Measurements from ENCODE around the gene ASCL2. TPM values are rescaled to one million over a fixed set of nuclear protein-coding genes. Genes with fewer than 3 reads are reported as not detected.
A peak's percentile ranks its signal among the peaks of the same experiment; 100 is the strongest.

ASCL2 gene, protein sequence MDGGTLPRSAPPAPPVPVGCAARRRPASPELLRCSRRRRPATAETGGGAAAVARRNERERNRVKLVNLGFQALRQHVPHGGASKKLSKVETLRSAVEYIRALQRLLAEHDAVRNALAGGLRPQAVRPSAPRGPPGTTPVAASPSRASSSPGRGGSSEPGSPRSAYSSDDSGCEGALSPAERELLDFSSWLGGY
- total RNA-seq = 0.80 TPM

DNA sequence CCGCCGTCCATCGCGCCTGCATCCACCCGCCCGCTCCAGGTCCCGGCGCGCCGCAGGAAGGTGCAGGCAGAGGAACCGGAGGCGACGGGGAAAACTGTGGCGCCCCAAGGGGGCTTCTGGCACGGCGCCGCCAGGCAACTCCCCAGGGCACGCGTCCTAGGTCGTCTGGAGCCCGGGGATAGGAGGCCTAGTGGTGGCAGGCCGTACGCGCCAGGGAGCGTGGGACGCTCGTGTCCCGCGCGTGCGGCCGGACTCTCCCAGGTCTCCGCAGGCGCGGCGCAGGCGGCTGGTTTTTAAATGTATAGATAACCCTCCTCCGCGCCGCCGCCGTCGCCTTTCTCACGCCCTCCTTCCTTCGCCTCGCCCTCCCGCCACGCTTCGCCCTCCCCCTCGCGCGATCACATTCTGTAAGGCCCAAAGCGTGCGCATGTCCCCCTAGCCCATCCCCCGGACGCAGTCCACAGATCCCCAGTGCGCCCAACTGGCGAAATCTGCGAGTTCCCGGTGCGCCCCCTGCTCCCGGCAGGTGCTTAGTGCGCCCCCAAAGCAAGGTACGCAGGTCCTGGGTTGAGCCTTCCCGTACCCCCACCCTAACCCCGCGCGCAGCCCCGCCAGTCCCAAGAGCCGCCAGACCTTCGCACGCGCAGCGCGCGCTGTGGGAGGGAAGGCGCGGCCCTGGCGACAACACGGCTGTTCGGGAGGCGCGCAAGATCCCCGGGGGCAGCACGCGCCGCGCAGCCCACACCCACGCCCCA, at the start of gene ASCL2:
TSS of gene ASCL2 (minus strand) at position 267 of the 755 bp plus-strand sequence. CDS start at position 11, 256 bp downstream.
- DNase-seq (ENCODE audit: low spot score) (peak; percentile 61), ATAC-seq (no peak)
- intact Hi-C loops (cut with DNase I) = no loop called here

DNA sequence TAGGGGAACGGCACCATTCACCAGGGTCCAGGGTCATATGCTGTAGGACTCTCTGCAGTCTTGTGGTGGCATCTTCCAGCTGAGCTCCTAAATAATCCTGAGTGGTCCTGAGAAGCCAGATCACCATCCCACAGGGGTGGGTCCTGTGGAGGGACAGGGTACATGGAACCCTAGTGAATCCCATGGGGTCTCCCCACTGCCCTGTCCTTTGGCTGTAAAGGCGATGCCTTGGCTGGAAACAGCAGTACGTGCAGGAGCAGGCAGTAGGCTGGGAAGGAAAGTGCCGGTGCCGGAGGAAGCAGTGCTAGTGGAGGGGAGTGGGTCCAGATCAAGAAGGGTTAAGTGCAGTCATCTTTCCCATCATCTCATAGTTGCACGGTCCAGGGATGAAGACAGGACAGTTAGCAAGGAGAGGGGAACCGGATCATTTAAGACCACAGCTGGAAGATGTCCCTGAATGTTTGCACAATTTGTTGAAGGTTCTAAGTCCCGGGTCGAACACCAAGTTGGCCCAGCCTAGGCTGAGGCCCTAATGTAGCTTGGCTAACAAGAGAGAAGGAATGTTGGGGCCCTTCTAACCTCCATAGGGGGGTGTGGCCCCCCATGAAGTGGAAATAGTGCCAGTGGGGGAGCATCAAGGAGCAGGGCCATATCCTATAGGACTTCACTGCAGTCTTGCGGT, 49.5 kb upstream of the ASCL2 start:
- intact Hi-C loops (cut with DNase I) = loop anchor here (10.0 kb wide), 1 partner anchor 1485 kb away; the partner anchor contains the start of gene CD151
- ATAC-seq = no peak

DNA sequence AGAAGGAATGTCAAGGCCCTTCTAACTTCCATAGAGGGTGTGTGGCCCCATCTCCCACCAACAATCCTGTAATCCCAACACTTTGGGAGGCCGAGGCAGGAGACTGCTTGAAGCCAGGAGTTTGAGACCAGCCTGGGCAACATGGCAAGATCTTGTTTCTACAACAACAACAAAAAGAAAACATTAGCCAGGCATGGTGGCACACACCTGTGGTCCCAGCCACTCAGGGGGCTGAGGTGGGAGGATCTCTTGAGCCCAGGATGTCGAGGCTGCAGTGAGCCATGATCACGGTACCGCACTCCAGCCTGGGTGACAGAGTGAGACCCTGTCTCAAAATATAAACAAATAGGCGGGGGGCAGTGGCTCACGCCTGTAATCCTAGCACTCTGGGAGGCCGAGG, 48.3 kb upstream of the ASCL2 start:
- intact Hi-C loops (cut with DNase I) = loop anchor here (10.0 kb wide), 1 partner anchor 1484 kb away; the partner anchor contains the start of gene CD151
- ATAC-seq (no peak), DNase-seq (ENCODE audit: low spot score) (no peak)

More for the DNA sequence above, 49.5 kb upstream of the ASCL2 start:
- DNase-seq (ENCODE audit: low spot score) = no peak

DNA sequence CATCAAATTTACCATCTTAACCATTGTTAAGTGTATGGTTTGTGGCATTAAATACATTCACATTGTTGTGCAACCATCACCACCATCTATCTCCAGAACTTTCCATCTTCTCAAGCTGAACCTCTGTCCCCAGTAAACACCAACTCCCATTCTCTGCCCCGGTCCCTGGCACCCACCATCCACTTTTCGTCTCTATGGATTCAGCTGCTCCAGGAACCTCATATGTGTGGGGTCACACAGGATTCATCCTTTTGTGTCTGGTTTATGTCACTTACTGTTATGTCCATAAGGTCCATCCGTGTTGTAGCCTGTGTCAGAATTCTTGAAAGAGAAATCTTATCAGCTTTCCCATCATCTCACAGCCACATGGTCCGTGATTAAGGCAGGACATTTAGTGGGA, 47.7 kb upstream of the ASCL2 start:
- ATAC-seq (no peak), DNase-seq (ENCODE audit: low spot score) (no peak)
- intact Hi-C loops (cut with DNase I) = loop anchor here (10.0 kb wide), 1 partner anchor 1483 kb away; the partner anchor contains the start of gene CD151

DNA sequence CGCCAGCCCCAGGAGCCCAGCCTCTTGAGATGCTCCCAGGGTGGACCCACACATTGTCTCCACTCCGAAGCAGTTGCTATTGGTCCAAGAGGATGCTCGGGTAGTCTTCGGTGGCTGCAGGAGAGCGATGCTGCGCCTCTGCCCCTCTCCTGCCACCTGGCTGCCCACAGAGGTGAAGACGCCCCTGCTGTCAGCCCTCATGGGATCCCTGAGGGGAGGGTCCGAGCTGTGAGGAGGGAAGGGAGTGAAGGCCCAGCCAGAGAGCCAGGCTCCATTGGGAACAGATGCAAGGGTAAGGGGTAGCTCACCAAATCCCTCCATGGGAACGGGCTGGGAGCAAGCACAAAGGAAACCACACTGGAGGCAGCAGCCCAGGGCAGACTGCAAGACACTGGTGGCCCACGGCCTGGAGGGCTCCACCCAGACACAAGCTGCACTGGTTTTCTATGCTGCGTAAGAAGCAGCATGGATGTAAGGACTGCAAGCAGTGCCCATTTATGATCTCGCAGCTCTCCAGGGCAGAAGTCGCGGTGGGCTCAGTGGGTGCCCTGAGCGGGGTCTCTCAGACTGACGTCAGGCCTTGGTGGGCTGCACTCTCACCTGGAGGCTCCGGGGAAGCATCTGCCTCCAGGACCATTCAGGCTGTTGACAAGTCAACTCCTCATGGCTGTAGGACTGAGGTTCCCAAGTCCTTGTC, 47.1 kb upstream of the ASCL2 start:
- DNase-seq (ENCODE audit: low spot score) = peak; percentile 48
- intact Hi-C loops (cut with DNase I) = loop anchor here (10.0 kb wide), 1 partner anchor 1483 kb away; the partner anchor contains the start of gene CD151
- no peak for ATAC-seq

DNA sequence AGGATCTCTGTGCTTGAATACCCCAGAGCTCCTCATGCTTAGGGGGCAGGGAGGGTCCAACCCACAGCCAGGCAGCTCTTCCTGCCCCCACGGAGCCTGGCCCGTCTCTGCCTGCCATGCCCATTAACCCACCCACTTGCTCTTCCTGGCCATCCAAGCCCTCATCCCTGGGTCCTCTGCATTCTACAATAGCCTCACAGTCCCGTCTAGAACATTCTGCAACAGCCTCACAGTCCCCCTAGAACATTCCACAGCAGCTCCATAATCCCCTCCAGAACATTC, 46.5 kb upstream of the ASCL2 start:
- intact Hi-C loops (cut with DNase I) = loop anchor here (10.0 kb wide), 1 partner anchor 1482 kb away; the partner anchor contains the start of gene CD151
- no peak for DNase-seq (ENCODE audit: low spot score)
- no peak for ATAC-seq

DNA sequence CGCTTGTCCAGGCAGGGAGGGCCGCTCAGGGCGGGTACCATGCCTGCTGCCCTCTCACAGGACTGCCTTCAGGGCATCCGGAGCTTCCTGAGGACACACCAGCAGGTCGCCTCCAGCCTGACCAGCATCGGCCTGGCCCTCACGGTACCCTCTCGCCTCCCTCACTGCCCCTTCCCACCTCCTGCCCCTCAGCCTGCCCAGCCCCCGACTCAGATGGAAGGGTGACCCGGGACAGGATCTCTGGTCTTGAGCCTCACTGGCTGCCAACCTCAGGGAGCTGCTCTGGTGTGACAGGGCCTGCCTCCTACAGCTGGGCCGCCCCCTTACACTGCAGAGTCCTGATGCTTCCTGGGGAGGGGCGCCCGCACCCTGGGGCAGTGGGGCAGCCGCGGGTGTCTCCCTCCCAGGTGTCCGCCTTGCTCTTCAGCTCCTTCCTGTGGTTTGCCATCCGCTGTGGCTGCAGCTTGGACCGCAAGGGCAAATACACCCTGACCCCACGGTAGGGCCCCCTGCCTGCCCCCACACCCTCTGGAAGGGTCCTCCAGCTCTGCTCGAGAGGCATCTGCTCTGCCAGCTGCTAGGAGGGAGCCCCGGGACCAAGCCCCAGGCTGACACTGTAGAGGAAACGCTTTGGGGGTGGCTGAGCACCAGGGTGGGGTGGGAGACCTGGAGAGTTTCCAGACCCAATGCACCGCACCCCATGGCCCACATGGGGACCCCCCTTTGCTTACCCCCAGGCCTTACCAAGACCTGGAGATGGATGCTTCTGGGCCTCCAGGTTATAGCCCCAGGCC, 46.0 kb upstream of the ASCL2 start:
- ATAC-seq (no peak), DNase-seq (ENCODE audit: low spot score) (no peak)
- intact Hi-C loops (cut with DNase I) = loop anchor here (10.0 kb wide), 1 partner anchor 1482 kb away; the partner anchor contains the start of gene CD151

DNA sequence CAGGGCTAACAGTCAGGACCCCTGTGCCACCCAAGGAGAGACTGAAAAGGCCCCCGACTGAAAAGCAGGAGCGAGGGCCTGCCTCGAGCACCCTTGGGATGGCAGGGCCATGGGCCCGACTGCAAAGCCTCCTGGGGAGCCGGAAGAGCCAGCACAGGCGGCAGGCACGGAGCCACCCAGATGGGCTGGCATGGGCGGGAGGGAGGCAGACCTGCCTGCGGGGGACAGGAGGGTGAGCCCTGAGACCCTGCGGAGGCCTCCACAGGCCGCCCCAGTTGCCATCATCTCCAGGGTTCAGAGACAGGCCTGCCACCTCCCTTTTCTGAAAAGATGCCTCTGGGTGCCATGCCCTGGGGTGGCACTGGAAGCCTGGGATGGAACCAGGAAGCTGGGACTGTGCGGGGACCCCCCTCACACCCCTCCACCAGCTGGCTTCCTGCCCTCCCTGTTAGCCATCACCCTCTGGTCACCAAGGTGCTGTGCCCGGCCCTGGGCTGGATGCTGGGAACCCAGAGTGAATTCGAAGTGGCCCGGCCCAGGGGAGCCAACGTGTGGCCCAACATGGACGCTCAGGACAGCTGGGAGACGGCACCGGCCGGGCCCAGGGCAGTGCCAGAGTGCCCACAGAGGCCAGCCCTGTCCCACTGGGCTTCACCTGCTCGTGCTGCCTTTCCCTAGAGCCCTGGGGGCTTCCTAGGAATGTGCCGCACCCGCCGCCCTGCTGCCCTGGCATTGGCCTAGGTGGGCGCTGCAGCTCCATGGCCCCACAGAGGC, 45.2 kb upstream of the ASCL2 start:
- intact Hi-C loops (cut with DNase I) = loop anchor here (10.0 kb wide), 1 partner anchor 1481 kb away; the partner anchor contains the start of gene CD151

DNA sequence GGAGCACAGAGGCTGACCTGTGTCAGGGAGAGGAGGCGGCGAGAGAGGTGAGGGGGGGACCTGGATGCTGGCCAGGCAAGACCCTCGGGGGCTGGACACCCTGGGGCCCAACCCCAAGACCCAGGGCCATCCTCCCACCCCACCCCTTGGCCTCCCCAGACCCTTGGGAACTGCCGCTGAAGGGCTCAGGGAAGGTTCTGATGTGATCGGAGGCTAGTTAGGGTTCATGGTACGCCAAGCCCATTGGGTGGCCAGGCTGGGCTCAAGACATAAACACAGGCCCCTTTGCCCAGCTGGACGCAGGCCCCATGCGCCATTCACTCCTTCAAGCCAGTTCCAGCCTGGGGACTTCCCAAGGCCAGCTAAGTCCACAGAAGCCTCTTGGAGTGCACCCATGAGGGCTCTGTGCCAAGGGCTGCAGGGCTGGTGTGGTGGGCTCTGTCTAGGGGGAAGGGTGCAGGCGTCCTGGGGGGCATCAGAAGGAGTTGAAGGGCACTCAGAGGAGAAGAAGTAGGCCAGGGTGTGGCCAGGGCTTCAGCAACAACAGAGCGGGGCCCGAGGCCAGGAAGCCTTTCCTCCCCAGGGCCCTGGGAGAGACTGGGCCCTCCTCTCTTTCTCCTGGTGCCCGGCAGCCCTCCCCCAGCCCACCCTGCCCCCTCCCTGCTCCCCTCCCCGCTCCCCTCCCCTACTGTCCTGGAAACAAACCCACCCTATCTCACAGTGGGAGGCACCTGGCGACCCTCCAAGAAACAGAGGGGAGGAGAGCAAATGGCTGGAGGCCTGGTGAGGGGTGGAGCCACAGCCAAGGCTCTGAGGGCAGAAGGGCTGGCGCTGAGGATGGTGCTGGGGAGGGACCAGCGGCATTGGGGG, 44.4 kb upstream of the ASCL2 start:
- intact Hi-C loops (cut with DNase I) = loop anchor here (10.0 kb wide), 1 partner anchor 1480 kb away; the partner anchor contains the start of gene CD151
- DNase-seq (ENCODE audit: low spot score) = peak; percentile 96
- ATAC-seq = peak; percentile 88

More for the DNA sequence above, 45.2 kb upstream of the ASCL2 start:
- DNase-seq (ENCODE audit: low spot score) = peak; percentile 64
- peak; percentile 7 for ATAC-seq

DNA sequence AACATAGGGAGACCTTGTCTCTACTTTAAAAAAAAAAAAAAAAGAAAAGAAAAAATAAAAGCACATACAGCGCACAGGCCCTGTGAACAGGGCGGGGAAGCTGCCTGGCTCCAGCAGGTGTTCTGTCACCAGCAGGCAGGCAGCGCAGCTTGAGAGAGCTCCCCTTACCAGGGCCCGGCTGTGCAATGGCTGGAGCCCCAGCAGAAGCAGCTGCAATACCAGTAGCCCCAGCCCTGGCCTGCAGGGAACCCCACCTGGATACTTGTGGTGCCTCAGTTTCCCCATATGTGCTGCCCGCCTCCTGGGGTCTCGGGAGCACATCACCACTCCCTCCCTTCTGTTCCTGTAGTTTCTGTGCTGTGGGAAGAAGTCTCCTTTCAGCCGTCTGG, 43.7 kb upstream of the ASCL2 start:
- ATAC-seq (no peak), DNase-seq (ENCODE audit: low spot score) (no peak)
- intact Hi-C loops (cut with DNase I) = loop anchor here (10.0 kb wide), 1 partner anchor 1479 kb away; the partner anchor contains the start of gene CD151

DNA sequence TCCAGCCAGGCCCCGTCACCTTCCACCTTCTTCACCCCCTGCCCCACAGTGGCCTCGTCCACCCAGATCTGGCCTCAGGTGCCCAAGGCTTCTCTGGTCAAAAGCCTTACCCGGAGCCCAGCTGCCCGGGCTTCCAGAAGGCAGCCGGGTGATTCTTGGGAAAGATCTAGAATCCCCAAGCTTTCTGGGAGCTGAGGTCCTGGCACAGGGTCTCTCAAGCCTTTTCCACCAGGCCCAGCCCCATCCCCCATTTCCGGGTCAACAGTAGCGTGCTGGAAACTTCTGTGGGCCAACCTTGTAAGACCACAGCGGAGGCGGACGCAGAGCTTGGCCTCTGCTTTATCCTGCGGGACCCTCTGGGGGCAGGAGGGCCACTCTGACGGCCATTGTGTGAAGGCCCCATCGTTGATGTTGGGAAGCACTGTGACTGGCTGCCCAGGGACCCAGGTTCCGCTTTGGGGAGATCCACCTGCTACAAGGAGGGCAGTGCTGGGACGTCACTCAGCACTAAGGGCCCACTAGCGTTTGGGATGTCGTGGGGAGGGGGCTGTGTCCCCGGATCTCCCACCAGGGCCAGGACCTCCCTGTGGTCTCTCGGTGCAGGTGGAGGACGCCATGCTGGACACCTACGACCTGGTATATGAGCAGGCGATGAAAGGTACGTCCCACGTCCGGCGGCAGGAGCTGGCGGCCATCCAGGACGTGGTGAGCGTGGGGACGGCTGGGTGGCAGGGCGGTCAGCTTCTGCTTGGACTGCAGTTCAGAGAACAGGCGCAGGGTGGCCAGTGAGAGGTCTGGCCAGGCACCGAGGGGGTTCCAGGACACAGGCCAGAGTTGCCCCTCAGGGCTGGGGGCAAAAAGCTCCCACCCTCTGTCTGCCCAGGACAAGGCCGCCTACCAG, 42.9 kb upstream of the ASCL2 start:
- DNase-seq (ENCODE audit: low spot score) = peak; percentile 63
- no peak for ATAC-seq
- intact Hi-C loops (cut with DNase I) = loop anchor here (10.0 kb wide), 1 partner anchor 1478 kb away; the partner anchor contains the start of gene CD151

DNA sequence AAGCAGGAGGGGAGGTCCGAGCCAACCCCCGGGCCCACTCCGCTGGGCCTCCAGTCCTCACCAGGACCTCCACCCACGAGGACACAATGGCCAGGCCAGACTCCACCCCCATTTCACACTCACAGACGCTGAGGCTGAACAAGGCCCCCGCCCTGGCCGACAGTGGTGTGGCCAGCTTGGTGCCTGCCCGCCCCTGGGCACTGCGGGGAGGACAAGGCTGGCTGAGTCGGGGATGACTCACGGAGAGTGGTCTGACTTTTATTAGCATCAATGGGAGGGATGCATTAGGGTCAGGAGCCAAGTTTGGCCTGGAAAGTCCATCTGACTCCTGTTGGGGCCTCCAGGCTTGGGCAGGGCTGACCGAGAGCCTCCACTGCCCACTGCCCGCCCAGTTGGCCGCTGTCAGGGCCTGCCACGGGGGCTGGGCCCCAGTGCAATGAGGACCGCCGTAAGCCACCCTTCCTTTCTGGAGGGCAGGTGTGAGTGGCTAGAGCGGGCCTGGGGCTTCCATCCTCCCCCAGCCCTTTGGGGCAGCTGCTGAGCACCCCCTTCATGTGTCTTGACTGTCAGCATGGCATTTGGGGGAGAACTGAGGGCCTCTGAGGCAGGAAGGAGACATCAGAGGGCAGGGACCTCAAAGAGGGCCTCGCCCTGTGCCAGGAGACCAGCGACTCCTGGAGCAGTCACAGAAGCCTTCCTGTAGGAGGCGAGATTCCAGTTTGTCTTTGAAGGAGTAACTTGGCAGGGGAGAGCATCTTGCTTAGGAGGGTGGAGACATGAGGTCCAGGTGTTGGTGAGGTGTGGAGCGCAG, 42.0 kb upstream of the ASCL2 start:
- intact Hi-C loops (cut with DNase I) = loop anchor here (10.0 kb wide), 1 partner anchor 1478 kb away; the partner anchor contains the start of gene CD151
- DNase-seq (ENCODE audit: low spot score) (peak; percentile 80), ATAC-seq (peak; percentile 22)

DNA sequence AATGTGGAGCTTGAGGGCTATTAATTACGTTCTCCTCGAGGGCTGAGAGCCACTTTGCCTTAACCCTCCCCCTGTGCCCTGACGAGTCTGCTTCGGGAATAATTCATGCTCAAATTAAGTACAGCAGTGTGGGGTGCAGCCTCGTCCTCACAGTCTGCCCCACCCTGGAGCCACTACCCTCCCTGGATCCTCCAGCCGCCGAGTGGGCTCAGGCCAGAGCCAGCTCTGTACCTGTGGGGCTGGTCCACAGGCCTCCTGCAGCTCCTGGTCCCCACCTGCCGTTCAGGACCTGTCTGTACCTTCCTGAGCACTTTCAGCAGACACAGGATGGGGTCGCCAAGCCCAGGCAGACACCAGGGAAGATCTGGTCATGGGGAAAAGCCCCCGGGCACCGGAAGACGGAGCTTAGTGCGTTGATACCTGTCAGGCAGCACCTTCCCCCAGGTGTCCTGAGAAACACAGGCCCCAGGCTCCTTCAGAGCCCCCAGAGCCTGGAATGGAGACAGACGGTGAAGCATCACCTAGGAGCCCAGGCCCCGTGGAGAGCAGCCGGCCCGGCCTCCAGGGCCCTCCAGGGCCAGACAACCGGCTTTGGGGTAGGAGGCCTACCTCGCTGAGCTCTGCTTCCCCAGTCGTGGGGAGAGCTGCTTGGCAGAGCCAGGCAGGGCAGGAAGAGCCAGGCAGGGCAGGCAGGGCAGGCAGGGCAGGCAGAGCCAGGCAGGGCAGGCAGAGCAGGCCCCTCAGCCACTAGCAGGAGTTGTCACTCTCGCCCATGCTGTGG, 41.2 kb upstream of the ASCL2 start:
- intact Hi-C loops (cut with DNase I) = loop anchor here (10.0 kb wide), 1 partner anchor 1477 kb away; the partner anchor contains the start of gene CD151
- DNase-seq (ENCODE audit: low spot score) (peak; percentile 53), ATAC-seq (no peak)
